Measurements from ENCODE around the gene SUSD2.
"Not testable (repeated sequence)": the region's sequence is repeated elsewhere in the genome, so short reads cannot be mapped to it uniquely, and the experiment has no call there.

The SUSD2 gene

DNA sequence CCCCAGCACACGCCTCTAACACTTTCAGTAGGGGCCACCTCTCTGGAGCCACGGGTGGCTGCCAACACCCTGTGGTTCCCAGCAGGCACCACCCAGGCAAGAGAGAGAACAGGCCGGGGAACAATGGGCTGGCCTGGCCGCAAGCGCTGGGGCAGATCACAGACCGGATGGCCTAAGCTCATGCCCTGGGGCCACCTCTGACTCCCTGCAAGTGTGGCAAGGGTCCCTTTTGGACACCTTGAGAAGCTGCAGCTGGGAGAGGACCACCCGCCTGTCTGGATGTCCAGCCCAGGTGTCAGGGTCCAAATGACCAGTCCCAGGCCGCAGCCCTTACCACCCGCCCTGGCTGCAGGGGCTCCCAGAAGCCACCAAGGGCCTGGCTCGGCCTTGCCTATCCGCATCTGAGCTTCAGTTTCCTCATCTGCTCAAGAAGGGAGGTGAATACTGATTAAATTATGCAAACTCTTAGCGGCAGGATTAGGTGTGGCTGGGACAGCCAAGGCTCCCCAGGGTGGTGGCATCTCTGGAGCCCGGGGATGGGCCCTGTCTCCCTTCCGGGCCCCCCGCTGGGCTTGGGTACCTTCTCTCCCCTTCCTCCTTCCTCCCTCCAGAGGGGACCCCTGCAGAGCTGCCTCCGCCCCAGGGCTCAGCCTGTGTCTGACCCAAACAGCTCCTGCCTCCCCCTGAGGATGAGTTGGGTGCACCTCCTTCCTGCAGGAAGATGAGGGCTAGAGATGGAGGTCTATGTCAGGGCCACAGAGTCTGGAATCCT is 785 bp upstream of the SUSD2 start:
- DNase-seq (ENCODE audit: insufficient read length, low spot score) (no peak), FAIRE-seq (no peak)
- TF ChIP-seq CTCF (IDR thresholded peaks at IDR 0.05; ENCODE audit: insufficient read depth, missing control alignments), result no peak

- DNase-seq (ENCODE audit: insufficient read length, low spot score) (no peak), FAIRE-seq (no peak)
- no peak for TF ChIP-seq CTCF (IDR thresholded peaks at IDR 0.05; ENCODE audit: insufficient read depth, missing control alignments)
Observed at GRCh38 chr22:24181996-24182899, 961 bp downstream of the SUSD2 start.

- DNase-seq (ENCODE audit: insufficient read length, low spot score); FAIRE-seq: not testable (repeated sequence)
Observed at GRCh38 chr22:24182900-24183246, 1.6 kb downstream of the SUSD2 start.

- DNase-seq (ENCODE audit: insufficient read length, low spot score), result no peak
- no peak for TF ChIP-seq CTCF (IDR thresholded peaks at IDR 0.05; ENCODE audit: insufficient read depth, missing control alignments)
- FAIRE-seq, result no peak
Observed at GRCh38 chr22:24183321-24184031, 2.2 kb downstream of the SUSD2 start.

- no peak for TF ChIP-seq CTCF (IDR thresholded peaks at IDR 0.05; ENCODE audit: insufficient read depth, missing control alignments)
- FAIRE-seq, result no peak
- DNase-seq (ENCODE audit: insufficient read length, low spot score), result no peak
Observed at GRCh38 chr22:24184057-24184798, 2.9 kb downstream of the SUSD2 start.

GRCh38 chr22:24185001-24185500 is 3.8 kb downstream of the SUSD2 start:
- no peak for FAIRE-seq
- TF ChIP-seq CTCF (IDR thresholded peaks at IDR 0.05; ENCODE audit: insufficient read depth, missing control alignments), result no peak

More at GRCh38 chr22:24185001-24185500, 3.8 kb downstream of the SUSD2 start:
- DNase-seq (ENCODE audit: insufficient read length, low spot score), result no peak
